ENCODE results near the gene RBMS3. TPM values are rescaled to one million over a fixed set of nuclear protein-coding genes. Genes with fewer than 3 reads are reported as not detected.

The RBMS3 gene
- total and polyA plus RNA-seq, 2 experiments from 2014 or later: 20.8 TPM

GRCh38 chr3:29554566-29554965 lies 273.7 kb downstream of the RBMS3 start:
- no peak overlapping the region for H3K4me3 ChIP-seq
- DNase-seq (ENCODE audit: low read depth in 1 of 2, low spot score in 1 of 2): no peak
- peaks cover 17% of the 10 kb centered on the region for H3K4me1 ChIP-seq (ENCODE audit: low read depth)
- H3K27me3 ChIP-seq: no peaks in the 10 kb centered on the region
- no peak for TF ChIP-seq CTCF (IDR thresholded peaks at IDR 0.05; ENCODE audit: low read depth, low read length)
- H3K27ac ChIP-seq: no peak overlapping the region
- H3K36me3 ChIP-seq: no peaks in the 10 kb centered on the region
- no peaks in the 10 kb centered on the region for H3K9me3 ChIP-seq (ENCODE audit: low read depth)

- no peak for TF ChIP-seq CTCF (IDR thresholded peaks at IDR 0.05; ENCODE audit: low read depth, low read length)
- DNase-seq (ENCODE audit: low read depth in 1 of 2, low spot score in 1 of 2): peak in 1 of 2 donors; percentile 75
- H3K27me3 ChIP-seq: no peaks in the 10 kb centered on the region
- no peaks in the 10 kb centered on the region for H3K9me3 ChIP-seq (ENCODE audit: low read depth)
- H3K4me3 ChIP-seq: no peak overlapping the region
- no peak overlapping the region for H3K27ac ChIP-seq
- peaks cover 17% of the 10 kb centered on the region for H3K4me1 ChIP-seq (ENCODE audit: low read depth)
- no peaks in the 10 kb centered on the region for H3K36me3 ChIP-seq
These were observed 274.7 kb downstream of the RBMS3 start for GRCh38 chr3:29555590-29555989.

GRCh38 chr3:29557186-29557585 lies 276.3 kb downstream of the RBMS3 start:
- H3K4me1 ChIP-seq (ENCODE audit: low read depth): peaks cover 17% of the 10 kb centered on the region
- no peaks in the 10 kb centered on the region for H3K9me3 ChIP-seq (ENCODE audit: low read depth)
- no peak overlapping the region for H3K27ac ChIP-seq
- no peaks in the 10 kb centered on the region for H3K36me3 ChIP-seq
- no peaks in the 10 kb centered on the region for H3K27me3 ChIP-seq
- DNase-seq (ENCODE audit: low read depth in 1 of 2, low spot score in 1 of 2): no peak
- H3K4me3 ChIP-seq: no peak overlapping the region
- no peak for TF ChIP-seq CTCF (IDR thresholded peaks at IDR 0.05; ENCODE audit: low read depth, low read length)

GRCh38 chr3:29557825-29558224 lies 277.0 kb downstream of the RBMS3 start:
- H3K4me3 ChIP-seq: no peak overlapping the region
- no peak for TF ChIP-seq CTCF (IDR thresholded peaks at IDR 0.05; ENCODE audit: low read depth, low read length)
- no peak overlapping the region for H3K27ac ChIP-seq
- peaks cover 17% of the 10 kb centered on the region for H3K4me1 ChIP-seq (ENCODE audit: low read depth)
- H3K9me3 ChIP-seq (ENCODE audit: low read depth): no peaks in the 10 kb centered on the region
- no peaks in the 10 kb centered on the region for H3K36me3 ChIP-seq
- no peaks in the 10 kb centered on the region for H3K27me3 ChIP-seq
- no peak for DNase-seq (ENCODE audit: low read depth in 1 of 2, low spot score in 1 of 2)

GRCh38 chr3:29559741-29560465 lies 279.0 kb downstream of the RBMS3 start:
- no peak for TF ChIP-seq CTCF (IDR thresholded peaks at IDR 0.05; ENCODE audit: low read depth, low read length)
- no peak for DNase-seq (ENCODE audit: low read depth in 1 of 2, low spot score in 1 of 2)
- Histone ChIP-seq H3K36me3 (no peaks in the 10 kb centered on the region), H3K27ac (no peak overlapping the region), H3K27me3 (no peaks in the 10 kb centered on the region), H3K9me3 (ENCODE audit: low read depth) (no peaks in the 10 kb centered on the region), H3K4me3 (no peak overlapping the region), H3K4me1 (ENCODE audit: low read depth) (peaks cover 8% of the 10 kb centered on the region)
